NCI-H2029 treated with DMSO at 0.1 percent for 48 hours (cell line): ENCODE data around the gene IMMP2L.
"Not testable (repeated sequence)": the region's sequence is repeated elsewhere in the genome, so short reads cannot be mapped to it uniquely, and the experiment has no call there.

Source experiments
- DNase-seq: peaks from one replicate; lab custom pipeline; 2025; lab: John Stamatoyannopoulos, UW

The IMMP2L gene

GRCh38 chr7:111262293-111263116 is 299.8 kb downstream of the IMMP2L start:
- no peak for DNase-seq

GRCh38 chr7:111261496-111261895 is 300.8 kb downstream of the IMMP2L start:
- no peak for DNase-seq

- no peak for DNase-seq
Measured at GRCh38 chr7:111259991-111260390, 302.3 kb downstream of the IMMP2L start.

- no peak for DNase-seq
Measured at GRCh38 chr7:111256391-111256790, 305.9 kb downstream of the IMMP2L start.

- no peak for DNase-seq
Measured at GRCh38 chr7:111255576-111255975, 306.7 kb downstream of the IMMP2L start.

- not testable (repeated sequence) for DNase-seq
Measured at GRCh38 chr7:111251365-111251764, 310.9 kb downstream of the IMMP2L start.

GRCh38 chr7:111249807-111250206 is 312.5 kb downstream of the IMMP2L start:
- DNase-seq = not testable (repeated sequence)

- DNase-seq = no peak
Measured at GRCh38 chr7:111242141-111242755, 320.0 kb downstream of the IMMP2L start.

GRCh38 chr7:111240371-111240770 is 321.9 kb downstream of the IMMP2L start:
- DNase-seq = no peak

- DNase-seq = no peak
Measured at GRCh38 chr7:111239437-111239836, 322.9 kb downstream of the IMMP2L start.

- DNase-seq = no peak
Measured at GRCh38 chr7:111238886-111239285, 323.4 kb downstream of the IMMP2L start.

- DNase-seq = no peak
Measured at GRCh38 chr7:111235709-111236108, 326.6 kb downstream of the IMMP2L start.

GRCh38 chr7:111232249-111233084 is 329.8 kb downstream of the IMMP2L start:
- DNase-seq = no peak

GRCh38 chr7:111229916-111230315 is 332.4 kb downstream of the IMMP2L start:
- DNase-seq = no peak

- DNase-seq = no peak
Measured at GRCh38 chr7:111229181-111229740, 333.0 kb downstream of the IMMP2L start.

- no peak for DNase-seq
Measured at GRCh38 chr7:111228437-111228836, 333.9 kb downstream of the IMMP2L start.

- DNase-seq = no peak
Measured at GRCh38 chr7:111226800-111227199, 335.5 kb downstream of the IMMP2L start.

- no peak for DNase-seq
Measured at GRCh38 chr7:111224354-111225231, 337.7 kb downstream of the IMMP2L start.

- DNase-seq = no peak
Measured at GRCh38 chr7:111223802-111224253, 338.5 kb downstream of the IMMP2L start.

GRCh38 chr7:111215550-111215949 is 346.7 kb downstream of the IMMP2L start:
- no peak for DNase-seq

- no peak for DNase-seq
Measured at GRCh38 chr7:111212857-111213523, 349.3 kb downstream of the IMMP2L start.
